ENCODE measurements around the gene TMED5. TPM values are rescaled to one million over a fixed set of nuclear protein-coding genes. Genes with fewer than 3 reads are reported as not detected.
A peak's percentile ranks its signal among the peaks of the same experiment; 100 is the strongest.

Gene TMED5
- total RNA-seq, 1 experiment from 2014 or later = 66.1 TPM

DNA sequence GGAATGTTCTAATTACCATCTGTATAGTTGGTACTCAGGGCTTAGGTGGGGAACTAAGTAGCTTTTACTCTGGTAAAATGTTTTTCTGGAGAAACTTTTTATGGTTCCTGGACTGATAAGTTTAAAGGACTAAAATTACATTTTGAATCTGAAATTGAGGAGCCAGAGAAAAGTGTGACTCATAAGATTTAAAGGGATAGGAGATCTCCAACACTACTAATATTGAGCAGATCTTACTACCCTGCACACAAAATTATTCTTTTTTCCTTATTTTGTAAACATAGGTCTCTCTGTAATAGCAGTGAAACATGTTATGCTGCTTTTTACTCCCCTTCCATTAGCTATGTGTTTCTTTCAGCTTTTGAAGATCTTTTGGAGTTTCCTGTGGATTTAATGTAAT lies 68.7 kb downstream of the TMED5 start:
- Mint-ChIP-seq H3K27ac (ENCODE audit: unreplicated experiment) (no peak overlapping the region), H3K36me3 (ENCODE audit: insufficient read depth, unreplicated experiment) (peaks cover 28% of the 10 kb centered on the region), H3K9me3 (ENCODE audit: low read depth, unreplicated experiment) (no peaks in the 10 kb centered on the region), H3K4me3 (ENCODE audit: low read depth, unreplicated experiment) (no peak overlapping the region), H3K27me3 (ENCODE audit: unreplicated experiment) (no peaks in the 10 kb centered on the region), H3K4me1 (ENCODE audit: low read depth, unreplicated experiment) (peaks cover 8% of the 10 kb centered on the region)
- BruUV-seq (replicated peaks) = no TSS peak
- DNase-seq = no peak
- TF ChIP-seq, protein P1, sequence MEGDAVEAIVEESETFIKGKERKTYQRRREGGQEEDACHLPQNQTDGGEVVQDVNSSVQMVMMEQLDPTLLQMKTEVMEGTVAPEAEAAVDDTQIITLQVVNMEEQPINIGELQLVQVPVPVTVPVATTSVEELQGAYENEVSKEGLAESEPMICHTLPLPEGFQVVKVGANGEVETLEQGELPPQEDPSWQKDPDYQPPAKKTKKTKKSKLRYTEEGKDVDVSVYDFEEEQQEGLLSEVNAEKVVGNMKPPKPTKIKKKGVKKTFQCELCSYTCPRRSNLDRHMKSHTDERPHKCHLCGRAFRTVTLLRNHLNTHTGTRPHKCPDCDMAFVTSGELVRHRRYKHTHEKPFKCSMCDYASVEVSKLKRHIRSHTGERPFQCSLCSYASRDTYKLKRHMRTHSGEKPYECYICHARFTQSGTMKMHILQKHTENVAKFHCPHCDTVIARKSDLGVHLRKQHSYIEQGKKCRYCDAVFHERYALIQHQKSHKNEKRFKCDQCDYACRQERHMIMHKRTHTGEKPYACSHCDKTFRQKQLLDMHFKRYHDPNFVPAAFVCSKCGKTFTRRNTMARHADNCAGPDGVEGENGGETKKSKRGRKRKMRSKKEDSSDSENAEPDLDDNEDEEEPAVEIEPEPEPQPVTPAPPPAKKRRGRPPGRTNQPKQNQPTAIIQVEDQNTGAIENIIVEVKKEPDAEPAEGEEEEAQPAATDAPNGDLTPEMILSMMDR (IDR thresholded peaks at IDR 0.05; ENCODE audit: unreplicated experiment) = no peak
- CTCF ChIA-PET = interaction anchor here (0.6 to 0.9 kb wide), 2 partner anchors 10 to 137 kb away, joined by 3 to 4 read pairs; no protein-coding TSS in a partner anchor
- intact Hi-C loops (cut with micrococcal nuclease; ENCODE audit: unreplicated experiment) = no loop called here

DNA sequence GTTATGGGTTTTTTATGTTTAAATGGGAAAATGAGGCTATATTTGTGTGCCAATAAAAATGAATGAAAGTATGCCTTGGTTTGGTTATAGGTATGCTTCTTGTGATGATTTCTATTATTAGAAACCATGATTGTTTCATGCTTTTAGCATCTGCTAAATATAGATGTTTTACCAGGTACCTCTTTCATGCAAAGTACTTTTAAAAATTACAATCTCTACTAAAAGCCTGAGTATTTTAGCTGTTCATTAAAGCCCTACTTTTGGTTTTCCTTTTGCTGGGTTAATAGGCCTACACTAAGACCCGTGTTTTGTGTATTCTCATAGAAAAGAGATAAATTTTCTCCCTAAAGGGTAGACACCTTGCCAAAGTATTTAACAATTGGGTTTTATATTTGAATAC lies 69.1 kb downstream of the TMED5 start:
- peaks cover 8% of the 10 kb centered on the region for H3K4me1 Mint-ChIP-seq (ENCODE audit: low read depth, unreplicated experiment)
- no peaks in the 10 kb centered on the region for H3K27me3 Mint-ChIP-seq (ENCODE audit: unreplicated experiment)
- H3K27ac Mint-ChIP-seq (ENCODE audit: unreplicated experiment) = no peak overlapping the region
- H3K36me3 Mint-ChIP-seq (ENCODE audit: insufficient read depth, unreplicated experiment) = peaks cover 31% of the 10 kb centered on the region
- BruUV-seq (replicated peaks) = TSS peak; percentile 7
- no peak overlapping the region for H3K4me3 Mint-ChIP-seq (ENCODE audit: low read depth, unreplicated experiment)
- CTCF ChIA-PET = interaction anchor here (0.6 to 0.9 kb wide), 2 partner anchors 10 to 137 kb away, joined by 3 to 4 read pairs; no protein-coding TSS in a partner anchor
- intact Hi-C loops (cut with micrococcal nuclease; ENCODE audit: unreplicated experiment) = no loop called here
- TF ChIP-seq, protein P1 (IDR thresholded peaks at IDR 0.05; ENCODE audit: unreplicated experiment) = no peak
- DNase-seq = no peak
- H3K9me3 Mint-ChIP-seq (ENCODE audit: low read depth, unreplicated experiment) = peaks cover under 1% of the 10 kb centered on the region

DNA sequence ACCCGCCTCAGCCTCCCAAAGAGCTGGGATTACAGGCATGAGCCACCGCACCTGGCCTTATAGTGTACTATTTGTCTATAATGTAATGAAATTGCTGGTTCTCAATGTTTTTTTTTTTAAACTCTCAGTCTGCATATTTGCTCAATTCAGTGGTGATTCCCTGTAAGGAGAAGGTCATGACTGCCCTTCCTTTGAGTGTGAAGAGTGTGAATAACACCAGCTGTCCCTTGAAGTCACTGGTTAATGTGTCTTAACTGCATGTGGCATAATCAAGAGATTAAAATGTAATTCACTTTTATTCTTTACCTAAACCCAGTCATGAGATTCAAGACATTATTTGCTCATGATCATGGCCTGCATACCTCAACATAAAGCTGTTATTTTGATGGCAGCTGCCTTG lies 70.6 kb downstream of the TMED5 start:
- H3K27me3 Mint-ChIP-seq (ENCODE audit: unreplicated experiment) = no peaks in the 10 kb centered on the region
- H3K27ac Mint-ChIP-seq (ENCODE audit: unreplicated experiment) = no peak overlapping the region
- CTCF ChIA-PET = no interaction called here
- intact Hi-C loops (cut with micrococcal nuclease; ENCODE audit: unreplicated experiment) = no loop called here
- no peak overlapping the region for H3K4me3 Mint-ChIP-seq (ENCODE audit: low read depth, unreplicated experiment)
- H3K36me3 Mint-ChIP-seq (ENCODE audit: insufficient read depth, unreplicated experiment) = peaks cover 39% of the 10 kb centered on the region
- H3K9me3 Mint-ChIP-seq (ENCODE audit: low read depth, unreplicated experiment) = peaks cover 3% of the 10 kb centered on the region
- TF ChIP-seq, protein P1 (IDR thresholded peaks at IDR 0.05; ENCODE audit: unreplicated experiment) = no peak
- BruUV-seq (replicated peaks) = no TSS peak
- no peak for DNase-seq
- H3K4me1 Mint-ChIP-seq (ENCODE audit: low read depth, unreplicated experiment) = peaks cover 8% of the 10 kb centered on the region

DNA sequence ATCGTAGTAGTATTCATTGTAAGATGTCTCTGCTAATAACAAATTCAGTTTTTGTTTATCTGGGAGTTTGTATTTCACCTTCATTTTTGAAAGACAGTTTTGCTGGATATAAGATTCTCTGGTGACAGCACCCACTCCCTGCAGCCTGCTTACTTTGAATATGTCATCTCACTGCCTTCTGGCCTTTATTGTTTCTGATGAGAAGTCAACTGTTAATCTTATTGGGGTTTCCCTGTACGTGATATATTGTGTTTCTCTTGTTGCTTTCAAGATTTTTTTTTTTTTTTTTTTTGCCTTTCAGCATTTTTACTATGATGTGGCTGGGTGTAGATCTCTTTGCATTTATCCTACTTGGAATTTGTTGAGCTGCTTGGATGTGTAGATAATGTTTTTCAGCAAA lies 71.9 kb downstream of the TMED5 start:
- no TSS peak for BruUV-seq (replicated peaks)
- H3K9me3 Mint-ChIP-seq (ENCODE audit: low read depth, unreplicated experiment) = peaks cover 3% of the 10 kb centered on the region
- H3K4me1 Mint-ChIP-seq (ENCODE audit: low read depth, unreplicated experiment) = peaks cover 6% of the 10 kb centered on the region
- DNase-seq = no peak
- intact Hi-C loops (cut with micrococcal nuclease; ENCODE audit: unreplicated experiment) = no loop called here
- TF ChIP-seq, protein P1 (IDR thresholded peaks at IDR 0.05; ENCODE audit: unreplicated experiment) = no peak
- H3K4me3 Mint-ChIP-seq (ENCODE audit: low read depth, unreplicated experiment) = no peak overlapping the region
- H3K27ac Mint-ChIP-seq (ENCODE audit: unreplicated experiment) = no peak overlapping the region
- peaks cover 40% of the 10 kb centered on the region for H3K36me3 Mint-ChIP-seq (ENCODE audit: insufficient read depth, unreplicated experiment)
- CTCF ChIA-PET = no interaction called here
- no peaks in the 10 kb centered on the region for H3K27me3 Mint-ChIP-seq (ENCODE audit: unreplicated experiment)
